Esophagus squamous epithelium (tissue), 5 donors: ENCODE measurements around the gene CHST11. TPM values are rescaled to one million over a fixed set of nuclear protein-coding genes. Genes with fewer than 3 reads are reported as not detected.

Experiments used
- DNase-seq: peaks from one replicate; lab custom pipeline; 2025; lab: John Stamatoyannopoulos, UW
- H3K27ac ChIP-seq, 4 donors: fragments of 200-600 bp; sonication (generic); one replicate each; pipeline ENCODE4 v1.5.1; 2016 to 2019; ENCODE audit warnings: mild to moderate bottlenecking in 1 of 4
- H3K27me3 ChIP-seq, 4 donors: fragments of 200-600 bp; sonication (generic); 1 replicate in 3 of 4; 2 replicates in 1 of 4; pipeline versions ENCODE4 v1.5.1 to v1.6.0; 2017 to 2021; ENCODE audit warnings: antibody characterized with exemption in 1 of 4
- H3K36me3 ChIP-seq, 3 donors: fragments of 200-600 bp; sonication (generic); one replicate each; pipeline ENCODE4 v1.5.1; 2016 to 2019
- H3K4me1 ChIP-seq, 3 donors: fragments of 200-600 bp; sonication (generic); one replicate each; pipeline ENCODE4 v1.5.1; 2017 to 2019
- H3K4me3 ChIP-seq, 4 donors: fragments of 200-600 bp; sonication (generic); 1 replicate in 3 of 4; 2 replicates in 1 of 4; pipeline ENCODE4 v1.5.1; 2016 to 2019; ENCODE audit warnings: mild to moderate bottlenecking in 2 of 4, moderate library complexity in 1 of 4
- H3K9me3 ChIP-seq, 3 donors: fragments of 200-600 bp; sonication (generic); one replicate each; pipeline ENCODE4 v1.5.1; 2016 to 2019
- POLR2A ChIP-seq, 4 donors: fragments of 450-650 bp; IDR thresholded peaks; one replicate each; pipeline ENCODE4 v1.6.1; 2017; ENCODE audit warnings: antibody characterized with exemption in 4 of 4, mild to moderate bottlenecking in 4 of 4, moderate library complexity in 3 of 4
- WGBS, 2 donors: methylation state at CpG; one replicate each; pipeline ENCODE4 v1.1.5; 2018; 5-methylcytosine and 5-hydroxymethylcytosine counted together
- intact Hi-C: fragments of 100-400 bp; cut with DNase I; formaldehyde crosslinking; loops from one replicate; pipeline ENCODE4 v1.15.0; 2022
- total RNA-seq, 4 donors: library from RNA; depleted of rRNA; stranded (reverse); fragments of >200 nt; gene quantifications; one replicate each; pipeline ENCODE4 v1.1.0, GENCODE V29; 2016
- TF ChIP-seq, protein P1 (sequence below), 6 experiments: fragments of 450-650 bp in 4 of 6; fragments of 200-600 bp in 2 of 6; sonication (generic) in 2 of 6; IDR thresholded peaks; one replicate each; pipeline ENCODE4 v1.5.1; 2016 to 2019; ENCODE audit warnings: antibody characterized with exemption in 6 of 6, mild to moderate bottlenecking in 4 of 6, moderate library complexity in 4 of 6
- donor health status: DM: yes; HTN: yes; CAD: no.

The CHST11 gene
- total RNA-seq, 4 donors from 2014 or later: 6.3 to 12.6 (median 10.3) TPM

- Histone ChIP-seq H3K27me3 (no peaks in the 10 kb centered on the region), H3K27ac (no peak overlapping the region), H3K4me1 (peaks cover 12 to 21% (median 13%) of the 10 kb centered on the region in 3 donors), H3K4me3 (no peak overlapping the region), H3K36me3 (no peaks in the 10 kb centered on the region), H3K9me3 (no peaks in the 10 kb centered on the region)
- DNase-seq: no peak
- intact Hi-C loops: no loop called here
- no peak for TF ChIP-seq POLR2A (IDR thresholded peaks at IDR 0.05)
- TF ChIP-seq, protein P1, sequence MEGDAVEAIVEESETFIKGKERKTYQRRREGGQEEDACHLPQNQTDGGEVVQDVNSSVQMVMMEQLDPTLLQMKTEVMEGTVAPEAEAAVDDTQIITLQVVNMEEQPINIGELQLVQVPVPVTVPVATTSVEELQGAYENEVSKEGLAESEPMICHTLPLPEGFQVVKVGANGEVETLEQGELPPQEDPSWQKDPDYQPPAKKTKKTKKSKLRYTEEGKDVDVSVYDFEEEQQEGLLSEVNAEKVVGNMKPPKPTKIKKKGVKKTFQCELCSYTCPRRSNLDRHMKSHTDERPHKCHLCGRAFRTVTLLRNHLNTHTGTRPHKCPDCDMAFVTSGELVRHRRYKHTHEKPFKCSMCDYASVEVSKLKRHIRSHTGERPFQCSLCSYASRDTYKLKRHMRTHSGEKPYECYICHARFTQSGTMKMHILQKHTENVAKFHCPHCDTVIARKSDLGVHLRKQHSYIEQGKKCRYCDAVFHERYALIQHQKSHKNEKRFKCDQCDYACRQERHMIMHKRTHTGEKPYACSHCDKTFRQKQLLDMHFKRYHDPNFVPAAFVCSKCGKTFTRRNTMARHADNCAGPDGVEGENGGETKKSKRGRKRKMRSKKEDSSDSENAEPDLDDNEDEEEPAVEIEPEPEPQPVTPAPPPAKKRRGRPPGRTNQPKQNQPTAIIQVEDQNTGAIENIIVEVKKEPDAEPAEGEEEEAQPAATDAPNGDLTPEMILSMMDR (IDR thresholded peaks at IDR 0.05): no peak
- WGBS, 2 donors: 13 to 23% methylated on average over 3 of the region's 3 CpGs
Observed at GRCh38 chr12:104546575-104546974, 89.8 kb downstream of the CHST11 start.

GRCh38 chr12:104547235-104547634, 90.5 kb downstream of the CHST11 start:
- DNase-seq: no peak
- no peak for TF ChIP-seq POLR2A (IDR thresholded peaks at IDR 0.05)
- TF ChIP-seq, protein P1 (IDR thresholded peaks at IDR 0.05): no peak
- H3K27me3 ChIP-seq: no peaks in the 10 kb centered on the region

DNA sequence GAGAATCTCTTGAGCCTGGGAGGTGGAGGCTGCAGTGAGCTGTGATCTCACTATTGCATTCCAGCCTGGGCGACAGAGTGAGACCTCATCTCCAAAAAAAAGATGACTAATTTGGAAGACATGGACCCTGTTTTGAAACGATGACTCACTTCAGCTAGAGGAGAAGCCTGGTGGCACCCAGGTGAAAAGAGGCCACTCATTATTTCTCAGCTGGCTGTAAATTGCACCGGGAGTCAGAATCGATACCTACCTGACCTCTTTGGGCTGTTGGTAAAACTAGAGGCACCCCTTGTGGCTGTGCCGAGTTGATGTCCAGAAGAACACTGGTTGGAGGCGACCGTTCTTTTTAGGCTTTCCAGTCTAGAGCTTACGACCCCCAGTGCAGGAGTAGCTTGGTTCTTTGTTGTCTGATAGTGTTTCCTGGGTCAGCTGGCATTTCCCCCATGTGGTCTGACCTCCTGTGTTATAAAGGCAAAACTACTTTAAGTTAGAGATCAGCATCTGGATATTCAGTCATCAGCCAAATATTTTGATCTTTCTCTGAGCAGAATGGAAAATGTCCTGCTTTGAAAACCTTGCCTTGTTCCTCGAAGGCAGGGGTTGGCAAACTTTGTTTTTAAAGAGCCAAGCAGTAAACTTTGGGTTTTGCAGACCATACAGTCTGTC, 93.2 kb downstream of the CHST11 start:
- Histone ChIP-seq H3K27me3 (no peaks in the 10 kb centered on the region), H3K4me3 (no peak overlapping the region), H3K27ac (no peak overlapping the region), H3K36me3 (no peaks in the 10 kb centered on the region), H3K9me3 (peaks cover 0 to 8% (median 0%) of the 10 kb centered on the region in 3 donors), H3K4me1 (peaks cover 12 to 21% (median 13%) of the 10 kb centered on the region in 3 donors)
- 64 to 81% methylated on average over 8 to 9 of the region's 9 CpGs for WGBS, 2 donors
- no peak for DNase-seq
- intact Hi-C loops: no loop called here
- TF ChIP-seq POLR2A (IDR thresholded peaks at IDR 0.05): no peak
- TF ChIP-seq, protein P1 (IDR thresholded peaks at IDR 0.05): no peak

More at GRCh38 chr12:104547235-104547634, 90.5 kb downstream of the CHST11 start:
- H3K4me3 ChIP-seq: no peak overlapping the region
- H3K36me3 ChIP-seq: no peaks in the 10 kb centered on the region
- H3K4me1 ChIP-seq: peaks cover 12 to 21% (median 13%) of the 10 kb centered on the region in 3 donors
- intact Hi-C loops: no loop called here
- H3K27ac ChIP-seq: no peak overlapping the region
- WGBS, 2 donors: 39 to 48% methylated on average over 7 to 9 of the region's 9 CpGs
- no peaks in the 10 kb centered on the region for H3K9me3 ChIP-seq

DNA sequence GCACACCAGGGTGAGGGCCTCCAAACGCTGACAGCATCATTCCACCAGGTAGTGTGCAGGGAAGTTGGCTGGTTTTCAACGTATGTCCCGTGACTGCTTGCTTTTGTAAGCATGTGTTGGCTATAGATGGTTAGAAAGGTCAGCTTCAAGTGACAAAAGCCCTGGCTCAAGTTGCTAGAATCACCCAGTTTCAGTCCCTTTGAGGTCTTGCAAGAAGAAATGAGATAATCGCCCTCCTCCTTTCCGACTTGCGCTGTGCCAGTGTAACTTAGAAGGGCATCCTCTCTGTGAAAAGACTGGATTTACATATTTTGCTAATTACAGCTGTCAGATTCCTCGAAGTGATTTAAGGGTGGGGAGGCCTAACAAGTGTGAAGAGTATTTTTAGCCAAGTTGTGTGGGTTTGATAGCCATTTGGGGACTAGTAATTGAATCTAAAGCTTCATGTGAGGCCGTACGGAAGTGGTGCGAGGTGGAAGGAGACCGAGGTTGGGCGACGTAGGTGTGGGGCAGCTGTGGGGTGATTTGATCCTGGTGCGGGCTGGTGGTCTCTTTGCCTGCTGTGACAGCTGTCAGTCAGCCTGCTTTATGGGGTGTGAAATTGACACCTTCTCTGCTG, 94.7 kb downstream of the CHST11 start:
- DNase-seq: no peak
- H3K9me3 ChIP-seq: peaks cover 0 to 8% (median 0%) of the 10 kb centered on the region in 3 donors
- H3K4me1 ChIP-seq: peaks cover 6 to 16% (median 7%) of the 10 kb centered on the region in 3 donors
- WGBS, 2 donors: 83 to 85% methylated on average over 13 to 14 of the region's 14 CpGs
- no peak overlapping the region for H3K27ac ChIP-seq
- intact Hi-C loops: no loop called here
- H3K36me3 ChIP-seq: no peaks in the 10 kb centered on the region
- no peak overlapping the region for H3K4me3 ChIP-seq
- H3K27me3 ChIP-seq: no peaks in the 10 kb centered on the region
- TF ChIP-seq, protein P1 (IDR thresholded peaks at IDR 0.05): no peak
- no peak for TF ChIP-seq POLR2A (IDR thresholded peaks at IDR 0.05)

DNA sequence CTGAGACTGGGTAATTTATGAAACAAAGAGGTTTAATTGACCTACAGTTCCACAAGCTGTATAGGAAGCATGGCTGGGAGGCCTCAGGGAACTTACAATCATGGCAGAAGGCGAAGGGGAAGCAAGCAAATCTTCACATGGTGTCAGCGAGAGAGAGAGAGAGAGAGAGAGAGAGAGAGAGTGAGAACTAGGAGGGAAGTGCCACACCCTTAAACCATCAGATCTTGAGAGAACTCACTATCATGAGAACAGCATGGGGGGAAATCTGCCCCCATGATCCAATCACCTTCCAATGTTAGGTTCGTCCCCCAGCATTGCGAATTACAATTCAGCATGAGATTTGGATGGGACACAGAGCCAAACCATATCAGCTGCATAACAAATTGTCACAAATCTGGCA, 96.7 kb downstream of the CHST11 start:
- no peaks in the 10 kb centered on the region for H3K36me3 ChIP-seq
- H3K4me3 ChIP-seq: no peak overlapping the region
- H3K4me1 ChIP-seq: peaks cover 0 to 5% (median 0%) of the 10 kb centered on the region in 3 donors
- no peak for DNase-seq
- 87 to 88% methylated on average over 4 of the region's 4 CpGs for WGBS, 2 donors
- no peaks in the 10 kb centered on the region for H3K27me3 ChIP-seq
- H3K9me3 ChIP-seq: peaks cover 0 to 8% (median 0%) of the 10 kb centered on the region in 3 donors
- intact Hi-C loops: no loop called here
- TF ChIP-seq, protein P1 (IDR thresholded peaks at IDR 0.05): no peak
- TF ChIP-seq POLR2A (IDR thresholded peaks at IDR 0.05): no peak
- no peak overlapping the region for H3K27ac ChIP-seq
